GM18868 (cell line): ENCODE measurements around the gene TEX22.

Experiments
- ATAC-seq: cut with Tn5 transposase; IDR thresholded peaks from one replicate; pipeline ENCODE4 v1.9.1; 2021; ENCODE audit warnings: mild to moderate bottlenecking, moderate library complexity; ENCODE audit not compliant: unreplicated experiment

Gene TEX22

DNA sequence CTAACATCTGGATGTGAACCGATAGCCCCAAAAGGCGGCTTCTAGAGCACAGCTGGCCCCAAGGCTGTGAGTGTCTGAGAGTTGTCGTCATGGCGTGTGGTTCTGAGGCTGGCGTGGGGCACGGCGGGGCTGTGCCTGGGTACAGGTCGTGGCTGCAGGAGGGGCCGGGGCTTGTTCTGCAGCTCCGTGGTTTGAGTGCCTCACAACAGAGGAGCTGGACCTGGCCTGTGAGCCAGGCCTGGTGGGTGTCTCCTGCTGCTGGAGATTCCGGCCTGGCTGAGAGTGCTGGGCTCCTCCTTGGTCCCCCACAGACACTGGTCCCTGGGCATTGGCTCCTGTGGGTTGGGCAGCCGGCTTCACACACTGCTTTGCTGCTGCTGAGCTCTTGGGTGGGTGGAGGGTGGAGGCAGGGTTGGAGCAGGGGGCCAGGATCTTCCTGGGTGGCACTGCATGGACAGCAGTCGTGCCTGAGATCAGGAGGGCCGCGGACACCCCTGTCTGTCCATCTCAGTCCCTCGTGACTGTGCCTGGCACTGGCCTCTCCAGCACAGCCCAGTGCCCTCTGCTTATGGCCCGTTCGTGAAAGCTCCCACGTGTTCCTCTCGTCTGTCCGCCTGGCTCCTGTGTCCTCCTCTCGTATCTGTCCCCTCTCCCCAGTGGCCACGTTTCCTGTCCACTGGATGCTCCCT, 31.8 kb upstream of the TEX22 start:
- no peak for ATAC-seq

DNA sequence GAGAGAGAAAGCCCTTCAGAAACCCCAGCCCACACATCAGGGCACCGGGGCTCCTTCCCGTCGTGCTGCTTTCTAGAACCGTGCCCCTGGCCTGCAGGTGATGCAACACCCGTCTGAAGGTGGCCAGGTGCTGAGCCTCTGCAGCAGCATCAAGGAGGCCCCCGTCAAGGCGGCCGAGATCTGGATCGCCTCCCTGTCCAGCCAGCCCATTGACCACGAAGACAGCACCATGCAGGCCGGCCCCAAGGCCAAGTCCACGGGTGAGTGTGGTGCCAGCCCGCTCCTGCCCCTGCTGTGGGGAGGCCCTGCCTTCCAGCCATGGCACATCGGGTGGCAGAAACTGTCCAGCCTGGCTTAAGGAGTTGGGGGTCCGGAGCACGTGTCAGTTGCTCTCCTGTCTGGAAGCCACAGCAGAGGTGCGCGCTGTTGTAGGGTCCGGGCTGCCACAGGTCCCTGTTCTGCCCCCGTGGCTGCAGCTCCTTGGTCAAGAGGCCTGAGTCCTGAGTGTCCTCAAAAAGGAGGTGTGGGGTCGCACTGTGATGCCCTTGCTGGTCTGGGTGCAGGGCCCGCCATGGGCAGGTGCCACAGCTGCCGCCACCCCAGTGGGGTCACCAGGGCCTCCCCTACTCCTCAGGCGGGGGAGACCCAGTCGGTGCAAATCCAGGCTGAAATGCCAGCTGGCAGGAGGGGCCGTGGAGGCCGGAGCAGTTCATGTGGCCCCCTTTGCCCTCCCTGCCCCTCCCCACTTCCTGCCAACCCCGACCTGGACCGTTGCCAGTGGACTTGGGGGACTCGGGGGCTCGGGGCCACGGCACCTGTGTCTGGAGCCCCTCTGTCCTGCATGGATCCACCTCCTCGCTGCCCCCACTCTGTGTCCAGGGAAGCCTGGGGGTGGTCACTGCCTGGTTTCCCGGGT, 31.0 kb upstream of the TEX22 start:
- ATAC-seq, result no peak

DNA sequence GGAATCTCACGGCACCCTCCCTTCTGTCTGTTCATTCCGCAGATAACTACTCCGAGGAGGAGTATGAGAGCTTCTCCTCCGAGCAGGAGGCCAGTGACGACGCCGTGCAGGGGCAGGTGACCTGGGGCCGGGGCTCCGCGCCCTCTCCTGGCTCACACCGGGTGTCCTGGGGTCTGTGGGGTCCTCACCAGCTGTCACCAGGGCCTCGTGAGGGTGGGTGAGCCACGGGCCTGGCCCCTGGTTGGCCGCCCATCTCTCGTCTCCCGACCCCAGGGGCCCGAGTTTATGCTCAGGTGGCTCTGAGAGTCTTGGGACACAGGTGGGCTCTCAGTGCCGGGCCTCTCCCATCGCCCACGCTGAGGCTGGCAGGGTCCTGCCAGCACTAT, 30.3 kb upstream of the TEX22 start:
- no peak for ATAC-seq

DNA sequence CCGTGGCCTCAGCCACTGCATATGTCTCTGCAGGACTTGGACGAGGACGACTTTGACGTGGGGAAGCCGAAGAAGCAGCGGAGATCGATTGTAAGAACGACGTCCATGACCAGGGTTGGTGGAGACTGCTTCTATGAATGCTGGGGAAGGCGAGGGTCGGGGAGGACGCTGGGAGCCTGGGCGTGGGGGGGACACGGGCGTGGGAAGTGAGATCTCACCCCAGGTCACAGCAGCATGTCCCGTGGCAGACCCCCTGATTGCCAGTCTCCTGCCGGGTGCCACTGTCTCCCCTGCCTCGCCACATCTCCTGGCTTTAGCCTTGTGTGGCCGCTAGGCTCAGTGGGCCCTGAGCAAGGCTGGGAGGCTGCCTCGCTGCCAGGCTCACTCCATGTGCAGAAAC, 29.9 kb upstream of the TEX22 start:
- no peak for ATAC-seq

DNA sequence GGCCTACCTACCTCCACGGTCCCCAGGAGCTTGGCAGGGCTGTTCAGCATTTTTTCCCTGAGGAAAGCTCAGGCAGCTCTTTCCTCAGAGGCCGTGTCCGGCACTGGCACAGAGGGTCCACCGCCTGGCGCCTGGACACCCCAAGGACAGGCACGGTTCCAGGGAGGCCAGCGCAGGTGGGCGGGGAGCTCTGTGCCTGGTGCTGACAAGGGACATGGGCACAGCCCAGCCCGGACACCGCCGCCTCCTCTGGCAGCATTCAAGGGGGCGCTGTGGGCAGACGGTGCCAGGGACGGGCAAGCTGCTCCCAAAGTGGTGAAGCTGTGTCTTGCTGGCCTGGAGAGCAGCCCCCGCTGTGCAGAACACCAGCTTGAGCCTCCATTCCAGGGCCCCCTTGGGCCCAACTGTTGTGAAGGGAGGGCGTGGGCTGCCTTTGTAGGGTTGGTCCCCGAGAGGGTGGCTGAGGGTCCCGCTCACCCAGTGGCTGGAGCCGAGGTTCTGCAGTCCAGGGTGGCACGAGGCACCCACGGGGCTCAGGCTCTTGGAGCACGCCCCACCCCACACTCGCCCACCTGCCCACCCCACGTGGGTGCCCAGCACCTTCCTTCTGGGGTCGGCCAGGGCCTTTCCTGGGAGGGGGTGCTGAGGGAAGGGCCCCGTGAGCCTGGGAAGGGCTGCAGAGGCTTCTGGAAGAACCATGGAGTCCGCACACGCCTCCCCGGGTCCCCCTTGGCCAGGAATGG, 29.3 kb upstream of the TEX22 start:
- ATAC-seq, result no peak

DNA sequence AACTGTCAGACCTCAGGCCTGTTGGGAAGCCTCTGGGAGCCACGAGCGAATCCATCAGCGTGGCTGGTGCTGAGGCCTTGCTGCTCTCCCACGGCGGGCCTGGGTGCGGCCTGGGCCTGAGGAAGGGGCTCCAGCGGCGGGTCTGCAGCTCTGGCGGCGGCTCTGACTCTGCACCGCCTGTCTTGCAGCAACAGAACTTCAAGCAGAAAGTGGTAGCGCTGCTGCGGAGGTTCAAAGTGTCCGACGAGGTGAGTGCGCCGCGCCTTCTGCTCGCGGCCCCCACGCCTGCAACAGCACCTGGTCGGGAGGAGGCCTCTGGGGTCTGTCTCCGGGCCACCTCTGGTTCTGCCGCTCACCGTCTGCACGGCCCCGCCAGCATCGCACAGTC, 28.7 kb upstream of the TEX22 start:
- no peak for ATAC-seq

DNA sequence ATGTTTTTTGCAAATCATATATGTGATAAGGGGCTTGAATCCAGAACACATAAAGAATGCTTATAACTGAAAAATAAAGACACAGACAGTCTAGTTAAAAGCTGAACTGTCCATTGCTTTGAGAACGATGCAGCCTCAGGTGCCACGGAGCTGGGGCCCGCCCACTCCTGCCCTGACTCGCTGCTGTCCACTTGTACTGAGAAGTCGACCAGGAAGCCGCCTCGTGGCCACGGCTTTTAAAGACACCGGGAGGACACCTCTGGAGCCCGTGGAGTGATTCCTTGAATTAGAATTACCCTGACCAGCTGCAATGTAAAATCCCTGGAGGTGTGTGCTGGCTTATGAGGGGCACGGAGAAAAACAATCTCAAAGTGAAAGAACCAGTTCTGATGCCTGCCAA, 23.9 kb upstream of the TEX22 start:
- ATAC-seq, result no peak

DNA sequence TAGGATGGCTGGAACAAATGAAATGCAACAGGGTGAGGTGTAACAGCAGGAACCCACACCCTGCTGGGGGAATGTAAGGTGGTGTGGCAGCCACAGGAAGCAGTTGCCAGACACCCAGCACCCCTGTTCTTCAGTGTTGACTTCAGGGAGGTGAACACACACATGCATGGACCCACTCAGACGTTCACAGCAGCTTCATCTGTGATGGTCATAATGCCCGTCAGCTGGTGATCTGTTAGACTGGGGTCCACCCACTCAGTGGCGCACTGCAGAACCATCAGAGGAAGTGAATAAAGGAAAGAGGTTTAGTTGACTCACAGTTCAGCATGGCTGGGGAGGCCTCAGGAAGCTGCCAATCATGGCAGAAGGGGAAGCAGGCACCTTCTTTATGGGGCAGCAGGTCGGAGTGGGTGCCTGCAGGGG, 22.7 kb upstream of the TEX22 start:
- no peak for ATAC-seq

DNA sequence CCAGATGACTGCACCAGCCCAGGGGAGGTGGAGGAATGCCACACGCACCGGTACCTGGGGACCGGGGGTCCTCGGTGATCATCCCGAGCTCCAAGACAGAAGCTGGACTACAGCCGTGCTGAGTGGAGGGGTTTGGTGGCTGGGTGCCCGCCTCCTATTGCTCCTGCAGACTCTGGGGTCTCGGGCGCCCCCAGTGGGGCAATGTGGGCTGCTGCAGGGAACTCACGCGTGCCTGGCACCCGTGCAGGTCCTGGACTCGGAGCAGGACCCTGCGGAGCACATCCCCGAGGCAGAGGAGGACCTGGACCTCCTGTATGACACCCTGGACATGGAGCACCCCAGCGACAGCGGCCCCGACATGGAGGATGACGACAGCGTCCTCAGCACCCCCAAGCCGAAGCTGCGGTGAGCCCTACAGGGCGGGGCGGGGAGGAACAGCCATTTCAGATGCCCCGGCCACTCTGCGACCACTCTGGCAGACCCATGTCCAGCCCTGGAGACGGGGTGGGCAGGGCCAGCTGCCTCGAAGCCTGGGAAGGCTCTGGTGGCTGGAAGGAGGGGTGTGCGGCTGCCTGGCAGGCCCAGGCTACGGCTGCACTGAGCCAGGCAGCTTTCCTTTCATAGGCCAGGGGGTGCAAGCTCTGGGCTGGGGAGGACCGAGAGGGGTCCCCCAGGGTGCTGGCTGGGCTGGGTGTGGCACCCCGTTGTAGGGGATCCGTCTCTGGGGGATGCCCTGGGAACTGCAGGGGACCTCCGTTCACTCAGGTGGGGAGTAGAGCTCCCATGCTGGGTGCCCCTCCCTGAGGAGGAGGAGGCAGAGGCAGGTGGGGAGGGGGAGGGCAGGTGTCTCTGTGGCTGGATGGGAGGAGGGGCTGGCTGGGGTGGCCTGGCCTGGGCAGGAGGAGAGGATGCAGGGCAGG, 21.6 kb upstream of the TEX22 start:
- no peak for ATAC-seq

DNA sequence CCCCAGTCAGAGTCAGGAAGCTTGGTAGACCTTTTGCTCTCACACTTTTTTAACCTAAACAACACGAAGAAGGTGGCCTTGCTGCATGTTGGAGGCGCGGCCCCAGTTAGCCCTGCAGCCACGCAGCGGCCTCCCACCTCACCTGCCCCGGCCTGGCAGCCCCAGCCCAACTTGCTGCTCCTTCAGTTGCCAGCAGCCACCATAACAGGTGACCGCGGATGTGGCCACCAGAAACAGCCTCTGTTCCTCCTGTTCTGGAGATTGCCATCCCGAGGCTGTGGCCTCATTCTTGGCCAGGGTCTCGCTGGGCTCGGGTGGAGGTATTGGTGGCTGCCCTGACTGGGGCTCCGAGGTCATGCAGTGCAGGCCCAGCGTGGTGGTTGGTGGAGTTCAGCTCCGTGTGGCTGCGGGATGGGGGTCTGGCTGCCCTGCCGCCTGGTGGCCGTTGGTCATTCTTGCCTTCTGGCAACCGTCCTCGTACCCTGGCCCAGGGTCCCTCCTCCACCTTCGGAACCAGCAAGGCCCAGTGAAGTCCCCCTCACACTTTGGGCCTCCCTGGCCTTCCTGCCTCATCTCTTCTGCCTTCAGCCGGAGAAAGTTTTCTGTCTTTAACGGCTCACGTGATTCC, 20.7 kb upstream of the TEX22 start:
- ATAC-seq, result no peak

DNA sequence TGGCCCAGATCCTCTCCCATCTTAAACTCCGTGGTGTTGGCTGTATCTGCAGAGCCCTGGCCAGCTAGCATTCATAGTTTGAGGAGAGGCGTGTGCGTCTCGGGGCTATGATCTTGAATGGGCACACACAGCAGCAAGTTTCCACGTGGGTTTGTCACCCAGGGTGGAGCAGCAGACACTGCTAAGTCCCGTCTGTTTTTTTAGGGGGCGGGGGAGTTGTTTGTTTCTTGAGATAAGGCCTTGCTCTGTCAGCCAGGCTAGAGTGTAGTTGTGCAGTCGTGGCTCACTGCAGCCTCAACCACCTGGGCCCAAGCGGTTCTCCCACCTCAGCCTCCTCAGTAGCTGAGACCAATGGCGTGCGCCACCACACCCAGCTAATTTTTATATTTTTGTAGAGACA, 20.1 kb upstream of the TEX22 start:
- ATAC-seq, result no peak

DNA sequence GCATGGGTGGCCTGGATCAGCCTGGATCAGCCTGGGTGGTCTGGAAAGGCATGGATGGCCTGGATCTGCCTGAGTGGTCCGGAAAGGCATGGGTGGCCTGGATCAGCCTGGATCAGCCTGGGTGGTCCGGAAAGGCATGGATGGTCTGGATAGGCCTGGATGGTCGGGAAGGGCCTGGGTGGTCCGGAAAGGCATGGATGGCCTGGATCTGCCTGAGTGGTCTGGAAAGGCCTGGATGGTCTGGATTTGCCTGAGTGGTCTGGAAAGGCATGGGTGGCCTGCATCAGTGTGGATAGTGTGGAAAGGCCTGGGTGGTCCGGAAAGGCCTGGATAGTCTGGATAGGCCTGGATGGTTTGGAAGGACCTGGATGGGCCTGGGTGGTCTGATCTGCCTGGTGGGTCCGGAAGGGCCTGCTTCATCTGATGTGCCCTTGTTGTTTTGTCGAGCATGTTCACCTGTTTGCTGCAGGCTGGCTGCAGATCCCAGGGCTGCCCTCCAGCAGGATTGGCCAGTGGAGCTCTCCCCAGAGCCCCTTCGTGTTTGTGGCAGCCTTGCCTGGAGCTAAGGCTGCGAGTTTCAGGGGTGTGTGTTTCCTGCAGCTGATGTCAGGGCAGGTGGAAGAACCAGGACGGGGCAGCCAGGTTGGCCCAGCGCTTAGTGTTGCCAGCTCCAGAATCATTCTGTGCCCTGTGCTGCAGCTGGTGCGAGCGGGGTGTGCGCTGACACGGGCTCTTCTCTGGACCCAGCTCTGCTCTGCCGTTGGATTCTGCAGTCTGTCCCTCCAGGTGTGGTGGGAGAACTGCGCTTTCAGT, 19.3 kb upstream of the TEX22 start:
- ATAC-seq, result no peak

DNA sequence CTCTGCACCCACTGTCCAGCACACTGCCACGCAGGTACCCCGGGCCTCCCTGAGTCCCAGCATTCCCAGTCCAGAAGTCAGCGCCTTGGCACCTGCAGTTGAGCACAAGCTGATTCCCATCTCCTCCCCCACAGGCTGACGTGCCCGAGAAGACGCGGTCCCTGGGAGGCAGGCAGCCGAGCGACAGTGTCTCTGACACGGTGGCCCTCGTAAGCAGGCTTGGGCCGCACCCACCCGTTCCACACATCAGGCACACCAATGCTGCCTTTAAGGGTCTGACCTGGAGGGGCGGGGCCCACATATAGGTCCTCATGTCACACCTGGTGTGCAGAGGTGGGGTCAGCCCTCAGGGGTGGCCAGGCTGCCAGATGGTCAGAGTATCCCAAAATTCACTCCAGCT, 18.4 kb upstream of the TEX22 start:
- ATAC-seq, result no peak

DNA sequence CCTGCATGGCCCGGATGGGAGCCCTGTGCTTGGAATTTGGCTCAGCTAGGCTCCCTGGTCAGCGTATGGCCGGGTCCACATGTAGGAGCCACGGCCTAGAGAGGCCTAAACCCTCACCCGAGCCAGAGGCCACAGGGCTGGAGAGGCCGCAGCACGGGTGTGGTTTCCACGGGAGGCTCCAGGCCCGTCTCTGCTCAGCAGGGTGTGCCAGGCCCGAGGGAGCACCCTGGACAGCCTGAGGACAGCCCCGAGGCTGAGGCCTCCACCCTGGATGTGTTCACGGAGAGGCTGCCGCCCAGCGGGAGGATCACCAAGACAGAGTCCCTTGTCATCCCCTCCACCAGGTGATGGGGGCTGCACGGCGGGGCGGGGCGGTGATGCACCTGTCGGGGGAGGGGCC, 17.6 kb upstream of the TEX22 start:
- ATAC-seq, result no peak

DNA sequence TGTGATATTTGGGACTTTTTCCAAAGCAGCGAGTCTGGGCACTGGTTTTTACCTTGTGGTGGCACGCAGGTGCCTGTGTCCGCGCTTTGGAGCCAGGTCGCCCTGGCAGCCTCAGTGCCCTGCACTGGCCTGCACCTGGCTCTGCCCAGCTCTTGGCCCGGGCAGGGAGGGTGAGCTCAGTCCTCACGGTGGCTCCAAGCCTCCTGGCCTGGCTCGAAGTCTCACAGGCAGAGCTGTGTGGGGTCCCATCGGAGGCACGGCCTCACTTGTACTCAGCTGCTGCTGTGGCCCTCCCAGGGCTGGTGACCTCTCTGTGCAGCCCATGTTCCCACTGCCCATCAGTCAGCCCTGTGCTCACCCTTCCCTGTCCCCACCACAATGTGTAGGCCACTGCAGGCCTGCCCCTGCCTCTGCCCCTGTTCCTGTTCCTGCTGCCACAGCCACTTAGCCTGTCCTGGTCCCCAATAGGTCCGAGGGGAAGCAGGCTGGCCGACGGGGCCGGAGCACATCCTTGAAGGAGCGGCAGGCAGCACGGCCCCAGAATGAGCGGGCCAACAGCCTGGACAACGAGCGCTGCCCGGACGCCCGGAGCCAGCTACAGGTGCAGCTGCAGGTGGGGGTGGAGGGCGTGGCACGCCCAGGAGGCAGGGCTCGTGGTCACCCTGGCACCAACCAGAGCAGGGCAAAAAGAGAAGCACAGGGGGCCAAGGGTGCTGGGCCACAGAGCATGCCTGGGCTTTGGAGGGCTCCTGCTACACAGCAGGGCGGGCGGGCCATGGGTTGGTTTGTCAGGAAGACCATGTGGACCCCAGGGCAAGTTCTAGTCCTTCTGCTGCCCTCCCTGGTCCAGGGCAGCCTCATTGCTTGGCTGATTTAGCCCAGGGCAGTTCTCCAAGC, 16.6 kb upstream of the TEX22 start:
- no peak for ATAC-seq

DNA sequence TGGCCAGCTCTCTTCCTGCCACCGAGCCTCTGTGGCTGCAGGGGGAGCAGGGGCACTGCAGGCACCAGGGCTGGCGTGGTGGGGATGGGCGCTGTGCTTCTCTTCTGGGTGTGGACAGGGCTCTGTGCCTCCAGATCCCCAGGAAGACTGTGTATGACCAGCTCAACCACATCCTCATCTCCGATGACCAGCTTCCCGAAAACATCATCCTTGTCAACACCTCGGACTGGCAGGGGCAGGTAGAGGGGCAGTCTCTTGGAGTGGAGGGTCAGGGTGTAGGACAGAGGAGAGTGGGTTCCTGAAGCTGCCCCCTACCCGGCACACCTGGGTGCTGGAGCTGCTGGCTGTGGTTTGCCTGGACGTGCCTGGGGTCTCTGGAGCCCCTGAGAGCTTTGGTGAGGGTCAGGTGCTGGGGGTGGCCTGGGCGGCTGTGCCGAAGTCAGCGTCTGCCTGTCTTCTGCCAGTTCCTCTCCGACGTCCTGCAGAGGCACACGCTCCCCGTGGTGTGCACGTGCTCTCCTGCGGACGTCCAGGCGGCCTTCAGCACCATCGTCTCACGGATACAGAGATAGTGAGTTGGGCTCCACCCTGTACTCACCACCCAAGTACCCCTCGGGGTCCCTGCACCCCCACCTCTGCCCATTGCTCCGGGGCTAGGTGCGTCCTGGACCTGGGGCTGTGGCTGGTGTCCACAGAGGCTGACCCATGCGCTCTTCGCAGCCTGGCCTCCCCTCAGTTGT, 15.8 kb upstream of the TEX22 start:
- no peak for ATAC-seq

DNA sequence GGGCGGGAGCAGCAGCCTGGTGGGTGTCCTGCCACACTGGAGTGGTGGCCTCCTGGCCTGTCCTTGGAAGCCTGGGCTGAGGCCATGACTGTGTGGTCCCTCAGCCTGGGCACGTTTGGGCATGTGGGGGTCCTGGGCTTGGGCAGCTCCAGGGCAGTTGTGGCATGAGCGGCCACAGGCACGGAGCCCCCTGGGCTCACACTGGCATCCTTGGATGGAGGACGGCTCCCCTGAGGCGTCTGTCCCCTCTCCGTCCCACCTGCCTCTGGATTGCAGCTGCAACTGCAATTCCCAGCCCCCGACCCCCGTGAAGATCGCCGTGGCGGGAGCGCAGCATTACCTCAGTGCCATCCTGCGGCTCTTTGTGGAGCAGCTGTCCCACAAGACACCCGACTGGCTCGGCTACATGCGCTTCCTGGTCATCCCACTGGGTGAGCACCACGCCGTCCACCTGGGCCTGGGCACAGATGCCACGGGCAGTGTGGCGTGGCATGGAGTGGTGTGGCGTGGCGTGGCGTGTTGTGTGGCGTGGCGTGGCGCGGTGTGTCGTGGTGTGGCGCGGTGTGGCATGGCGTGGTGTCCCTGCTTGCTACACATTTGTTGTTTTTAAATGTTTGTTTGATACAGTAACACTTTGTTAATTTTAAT, 15.1 kb upstream of the TEX22 start:
- no peak for ATAC-seq
